Esophagus muscularis mucosa (tissue), 4 donors: ENCODE results near the gene TRIM54. TPM values are rescaled to one million over a fixed set of nuclear protein-coding genes. Genes with fewer than 3 reads are reported as not detected.

Source experiments
- DNase-seq: peaks from one replicate; pipeline ENCODE4 v3.0.0-alpha.2; 2017; ENCODE audit errors: extremely low spot score
- H3K27ac ChIP-seq, 4 donors: fragments of 200-600 bp; sonication (generic); replicated peaks in 1 of 4; 1 replicate in 3 of 4; 2 replicates in 1 of 4; pipeline ENCODE4 v1.5.1; 2016 to 2019; ENCODE audit warnings: mild to moderate bottlenecking in 1 of 4
- H3K27me3 ChIP-seq, 4 donors: fragments of 200-600 bp; sonication (generic); one replicate each; pipeline versions ENCODE4 v1.5.1 to v1.6.0; 2016 to 2019
- H3K36me3 ChIP-seq, 4 donors: fragments of 200-600 bp; sonication (generic); one replicate each; pipeline ENCODE4 v1.5.1; 2016 to 2019
- H3K4me1 ChIP-seq, 4 donors: fragments of 200-600 bp; sonication (generic); one replicate each; pipeline ENCODE4 v1.5.1; 2016 to 2019
- H3K4me3 ChIP-seq, 4 donors: fragments of 200-600 bp; sonication (generic); 1 replicate in 2 of 4; 2 replicates in 2 of 4; pipeline ENCODE4 v1.5.1; 2016 to 2019; ENCODE audit warnings: mild to moderate bottlenecking in 4 of 4, moderate library complexity in 1 of 4
- H3K9me3 ChIP-seq, 4 donors: fragments of 200-600 bp; sonication (generic); 1 replicate in 3 of 4; 2 replicates in 1 of 4; pipeline ENCODE4 v1.5.1; 2016 to 2019
- CTCF ChIP-seq, 3 experiments: fragments of 200-600 bp in 2 of 3; fragments of 450-650 bp in 1 of 3; sonication (generic) in 2 of 3; IDR thresholded peaks; one replicate each; pipeline ENCODE4 v1.5.1; 2017 to 2019; ENCODE audit warnings: antibody characterized with exemption in 3 of 3, mild to moderate bottlenecking in 2 of 3, moderate library complexity in 1 of 3
- EP300 ChIP-seq: sonication (generic); formaldehyde crosslinking; IDR thresholded peaks from one replicate; pipeline ENCODE4 v1.6.1; 2017; ENCODE audit warnings: antibody characterized with exemption
- POLR2A ChIP-seq: fragments of 450-650 bp; IDR thresholded peaks from one replicate; pipeline ENCODE4 v1.6.1; 2017; ENCODE audit warnings: antibody characterized with exemption, moderate library complexity, mild to moderate bottlenecking, low read depth
- POLR2AphosphoS5 ChIP-seq, 2 donors: sonication (generic); formaldehyde crosslinking; IDR thresholded peaks; one replicate each; pipeline ENCODE4 v1.6.1; 2017; ENCODE audit warnings: antibody characterized with exemption in 2 of 2
- WGBS: methylation state at CpG from one replicate; pipeline ENCODE4 v1.1.5; 2018; 5-methylcytosine and 5-hydroxymethylcytosine counted together
- intact Hi-C: fragments of 100-400 bp; cut with DNase I; formaldehyde crosslinking; loops from one replicate; pipeline ENCODE4 v1.15.1; 2023
- total RNA-seq, 4 donors: library from RNA; depleted of rRNA; stranded (reverse); fragments of >200 nt; gene quantifications; one replicate each; pipeline versions ENCODE4 v1.1.0 to v1.2.1, GENCODE V29; 2016

Gene TRIM54
- total RNA-seq, 4 donors from 2014 or later: 0.32 TPM; not detected in 3

DNA sequence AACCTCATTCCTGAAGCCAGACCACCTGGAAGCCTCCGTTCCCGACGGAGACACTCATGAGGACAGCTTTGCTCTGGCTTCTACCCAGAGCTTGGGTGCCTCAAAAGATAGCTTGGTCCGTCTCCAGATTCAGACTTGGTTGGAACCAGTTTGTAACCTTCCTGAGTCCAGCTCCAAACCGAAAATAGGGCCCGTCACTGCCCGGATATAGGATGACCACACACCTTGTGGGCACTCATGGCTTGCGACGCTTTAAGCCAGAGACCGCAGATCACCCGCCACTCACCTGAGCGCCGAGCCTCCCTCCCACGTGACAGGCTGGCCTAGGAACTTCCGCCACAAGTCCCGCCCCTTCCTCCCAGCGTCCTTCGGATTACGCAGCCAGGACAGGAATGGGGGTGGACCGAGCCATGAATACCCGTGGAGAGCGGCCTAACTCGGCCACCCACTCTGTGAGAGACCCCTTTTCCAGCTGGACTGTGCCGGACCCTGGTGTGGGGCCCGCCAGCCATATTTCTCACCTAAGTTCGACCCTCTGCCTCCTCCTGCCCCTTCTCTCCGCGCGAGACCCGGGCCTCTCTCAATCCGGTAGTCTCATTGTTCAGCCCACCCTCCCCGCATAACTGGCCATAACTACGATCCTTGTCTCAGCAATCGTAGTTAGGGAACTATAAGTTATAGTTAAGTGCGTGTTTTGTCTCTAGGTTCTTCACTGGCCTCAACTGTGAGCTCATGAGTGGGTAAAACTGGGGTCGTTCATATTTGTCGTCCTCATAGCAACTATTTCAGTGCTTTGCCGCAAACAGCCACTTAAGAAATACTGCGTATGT lies 40.8 kb downstream of the TRIM54 start, which contains the start of gene MPV17:
MPV17 (minus strand) TSS at position 332 of the 830 bp plus-strand sequence. CDS start 580 bp downstream, outside the sequence.
- peaks cover 20 to 26% (median 25%) of the 10 kb centered on the region in 4 donors for H3K36me3 ChIP-seq
- H3K4me1 ChIP-seq: peaks cover 29 to 34% (median 31%) of the 10 kb centered on the region in 4 donors
- peak; percentile 98 for DNase-seq
- WGBS: 0% methylated on average over 25 of the region's 39 CpGs
- H3K4me3 ChIP-seq: peak within 1 kb of the TSS; percentile 78 to 95 (median 84)
- H3K9me3 ChIP-seq: no peaks in the 10 kb centered on the region
- intact Hi-C loops: loop anchor here (5.0 kb wide), 2 partner anchors 34 to 49 kb away; partner anchors contain the start of genes EIF2B4, GTF3C2 and SNX17
- peak within 1 kb of the TSS; percentile 93 to 98 (median 95) for H3K27ac ChIP-seq
- H3K27me3 ChIP-seq: no peaks in the 10 kb centered on the region
- TF ChIP-seq POLR2A (peak; percentile 71), CTCF (IDR thresholded peaks at IDR 0.05) (no peak), POLR2AphosphoS5 (IDR thresholded peaks at IDR 0.05) (peak; percentile 97 to 98), EP300 (no peak)

- peaks cover 27 to 33% (median 33%) of the 10 kb centered on the region in 4 donors for H3K36me3 ChIP-seq
- peak overlapping the region; percentile 93 to 98 (median 95) for H3K27ac ChIP-seq
- 24% methylated on average over 5 of the region's 5 CpGs for WGBS
- TF ChIP-seq EP300 (no peak), CTCF (IDR thresholded peaks at IDR 0.05) (no peak), POLR2AphosphoS5 (IDR thresholded peaks at IDR 0.05) (no peak), POLR2A (no peak)
- H3K9me3 ChIP-seq: no peaks in the 10 kb centered on the region
- intact Hi-C loops: loop anchor here (5.0 kb wide), 2 partner anchors 34 to 49 kb away; partner anchors contain the start of genes EIF2B4, GTF3C2 and SNX17
- H3K27me3 ChIP-seq: no peaks in the 10 kb centered on the region
- peaks cover 29 to 34% (median 31%) of the 10 kb centered on the region in 4 donors for H3K4me1 ChIP-seq
- DNase-seq: no peak
- peak overlapping the region; percentile 78 to 95 (median 84) for H3K4me3 ChIP-seq
These were observed 41.5 kb downstream of the TRIM54 start for GRCh38 chr2:27323596-27324285.

DNA sequence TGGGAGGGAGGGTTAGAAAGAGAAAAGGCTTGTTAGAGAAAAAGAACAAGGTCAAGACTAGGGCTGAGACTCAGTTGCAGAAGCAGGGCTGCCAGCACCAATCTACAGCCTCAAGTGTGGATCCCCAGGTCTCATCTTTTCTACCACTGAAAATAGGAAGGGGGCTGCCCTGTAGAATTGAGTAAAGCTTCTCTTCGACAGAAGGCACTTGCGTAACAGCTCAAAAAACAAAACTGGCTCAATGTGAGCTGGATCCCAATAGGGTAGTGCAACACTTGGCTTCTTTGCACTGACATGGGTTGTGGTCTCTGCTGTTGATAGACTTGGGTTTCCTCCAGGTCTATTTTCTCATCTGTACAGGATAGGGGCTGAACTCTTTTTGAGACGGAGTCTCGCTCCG lies 42.5 kb downstream of the TRIM54 start:
- TF ChIP-seq EP300 (no peak), CTCF (IDR thresholded peaks at IDR 0.05) (no peak), POLR2A (no peak), POLR2AphosphoS5 (IDR thresholded peaks at IDR 0.05) (no peak)
- Histone ChIP-seq H3K27ac (no peak overlapping the region), H3K9me3 (no peaks in the 10 kb centered on the region), H3K36me3 (peaks cover 37 to 43% (median 42%) of the 10 kb centered on the region in 4 donors), H3K4me1 (peaks cover 29 to 34% (median 31%) of the 10 kb centered on the region in 4 donors), H3K4me3 (no peak overlapping the region), H3K27me3 (no peaks in the 10 kb centered on the region)
- DNase-seq: no peak
- 94% methylated on average over 5 of the region's 5 CpGs for WGBS
- intact Hi-C loops: loop anchor here (5.0 kb wide), 2 partner anchors 33 to 48 kb away; partner anchors contain the start of genes EIF2B4, GTF3C2 and SNX17

- intact Hi-C loops: no loop called here
- H3K4me3 ChIP-seq: no peak overlapping the region
- H3K36me3 ChIP-seq: peaks cover 36 to 100% (median 96%) of the 10 kb centered on the region in 4 donors
- H3K27ac ChIP-seq: no peak overlapping the region
- H3K27me3 ChIP-seq: no peaks in the 10 kb centered on the region
- DNase-seq: no peak
- WGBS: 100% methylated on average over 1 of the region's 3 CpGs
- no peak for TF ChIP-seq EP300
- TF ChIP-seq POLR2AphosphoS5 (IDR thresholded peaks at IDR 0.05): no peak
- TF ChIP-seq CTCF (IDR thresholded peaks at IDR 0.05): no peak
- no peak for TF ChIP-seq POLR2A
- no peaks in the 10 kb centered on the region for H3K9me3 ChIP-seq
- H3K4me1 ChIP-seq: no peaks in the 10 kb centered on the region
These were observed 53.1 kb downstream of the TRIM54 start for GRCh38 chr2:27335311-27335710.
